H54 (cell line): ENCODE measurements around the gene OSBPL5.

Experiments used
- DNase-seq: peaks from one replicate; pipeline ENCODE4 v3.0.0; 2011; ENCODE audit warnings: low spot score, mixed read lengths; ENCODE audit not compliant: insufficient read length
- FAIRE-seq: peaks from 3 replicates; lab custom pipeline; 2011; peaks lifted over from hg19 to GRCh38; lab: Jason Lieb, UNC
- POLR2A ChIP-seq: IDR thresholded peaks from 2 replicates; pipeline ENCODE4 v1.6.1; 2011; ENCODE audit warnings: low read depth, mild to moderate bottlenecking, low read length

The OSBPL5 gene

DNA sequence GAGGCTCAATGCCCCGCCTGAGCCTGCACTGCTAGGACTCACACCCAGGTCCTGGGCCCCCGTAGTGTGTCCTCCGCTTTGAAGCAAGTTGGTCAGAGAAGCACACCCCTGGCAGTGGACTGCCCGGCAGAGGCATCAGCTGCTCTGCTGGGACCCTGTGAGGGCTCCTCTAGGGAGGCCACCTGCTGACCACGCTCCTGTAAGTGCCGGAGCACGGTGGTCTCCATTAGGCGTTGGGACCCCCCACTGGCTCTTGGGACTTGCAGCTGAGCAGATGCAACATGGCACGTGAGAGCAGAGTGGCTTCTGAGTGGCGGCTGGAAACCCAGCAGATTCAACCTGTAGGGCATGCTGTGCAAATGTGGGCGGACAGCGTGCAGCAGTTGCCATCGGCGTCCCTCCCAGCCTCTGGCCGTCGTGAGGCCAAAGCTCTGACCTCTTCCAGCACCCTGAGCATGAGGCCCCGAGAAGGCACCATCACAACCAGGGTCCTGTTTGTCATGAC, 36.6 kb upstream of the OSBPL5 start:
- FAIRE-seq (no peak), DNase-seq (no peak)
- no peak for TF ChIP-seq POLR2A

DNA sequence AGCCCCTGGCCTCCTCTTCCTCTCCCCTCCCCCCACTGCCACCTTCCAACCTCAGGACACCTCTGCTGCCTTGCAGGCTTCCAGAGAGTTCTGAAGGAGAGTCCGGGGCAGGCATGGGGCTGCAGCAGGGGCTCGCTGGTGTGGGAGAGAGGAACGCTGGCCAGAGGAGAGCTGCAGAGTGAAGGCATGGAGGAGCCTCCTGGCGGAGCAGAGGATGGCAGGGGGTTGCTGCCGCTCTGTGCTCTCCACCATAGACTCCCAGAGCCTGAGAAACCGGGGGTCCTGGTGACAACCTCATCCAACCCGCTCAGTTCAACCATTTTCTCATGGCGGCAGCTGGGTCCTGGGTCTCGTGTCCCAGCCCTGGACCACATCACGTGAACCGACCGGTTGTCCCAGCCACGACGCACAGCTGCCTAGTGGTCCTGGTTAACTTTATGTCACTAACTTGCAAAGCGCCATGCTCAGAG, 36.0 kb upstream of the OSBPL5 start:
- no peak for FAIRE-seq
- TF ChIP-seq POLR2A = no peak
- no peak for DNase-seq

DNA sequence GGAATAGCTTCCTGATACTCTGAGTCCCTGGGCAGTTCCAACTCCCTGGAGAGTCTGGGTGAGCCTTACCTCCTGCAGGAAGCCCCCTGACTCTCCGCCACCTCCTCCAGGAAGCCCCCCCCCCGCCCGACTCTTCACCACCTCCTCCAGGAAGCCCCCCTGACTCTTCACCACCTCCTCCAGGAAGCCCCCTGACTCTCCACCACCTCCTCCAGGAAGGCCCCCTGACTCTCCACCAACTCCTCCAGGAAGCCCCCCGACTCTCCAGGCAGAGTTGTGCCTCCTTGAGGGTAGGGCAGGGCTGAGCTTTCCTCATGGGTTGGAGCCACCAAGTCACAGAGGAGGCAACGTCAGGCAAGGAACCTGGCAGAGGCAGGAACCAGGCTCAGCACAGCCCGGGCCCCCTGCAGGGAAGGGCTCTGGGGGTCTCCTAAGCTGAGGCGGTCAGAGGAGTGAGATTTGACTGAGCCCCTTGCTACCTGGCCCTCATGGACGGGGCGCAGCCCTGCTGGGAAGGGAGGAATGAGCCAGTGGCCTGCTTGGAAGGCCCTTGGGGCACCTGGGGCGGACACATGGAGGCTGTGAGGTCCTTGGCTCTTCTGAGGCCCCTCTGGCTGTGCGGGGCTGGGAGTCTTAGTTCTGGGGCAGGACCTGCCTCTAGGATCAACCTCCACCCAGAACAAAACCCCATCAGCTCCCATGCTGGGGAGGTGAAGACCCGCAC, 35.4 kb upstream of the OSBPL5 start:
- TF ChIP-seq POLR2A = no peak
- FAIRE-seq = no peak
- no peak for DNase-seq

DNA sequence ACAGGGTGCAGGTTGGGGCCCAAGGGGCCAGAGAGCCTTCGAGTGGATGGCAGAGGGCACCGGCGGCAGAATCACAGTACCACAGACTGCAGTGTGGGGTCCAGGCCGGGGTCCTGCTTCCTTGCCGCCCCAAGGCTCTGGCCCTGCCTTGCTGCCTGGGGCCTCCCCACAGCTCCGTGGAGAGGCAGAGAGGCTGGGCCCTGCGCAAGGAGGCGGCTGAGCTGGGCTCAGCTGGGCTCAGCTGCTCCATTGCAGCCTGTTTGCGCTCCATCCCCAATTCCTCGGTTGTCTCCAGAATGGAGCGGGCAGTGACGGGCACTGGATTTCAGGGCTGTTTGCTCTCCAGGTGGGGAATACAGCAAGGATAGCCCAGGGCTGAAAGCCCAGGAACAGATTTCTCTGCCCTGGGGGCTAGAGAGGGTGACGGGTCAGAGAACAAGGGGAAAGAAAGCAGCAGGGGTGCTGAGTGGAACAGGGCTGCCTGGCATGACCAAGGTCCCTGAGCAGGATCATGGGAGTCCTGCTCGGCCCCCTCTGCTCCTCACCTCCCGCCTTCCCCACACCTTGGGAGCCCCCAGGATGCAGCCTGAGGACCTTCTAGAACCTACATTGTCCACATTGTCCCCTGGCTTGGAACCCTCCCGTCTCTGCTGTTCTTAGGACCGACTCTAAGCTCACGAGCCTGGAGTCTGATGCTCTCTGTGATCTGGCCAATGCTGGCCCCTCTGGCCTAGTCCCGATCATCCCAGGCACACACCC, 34.6 kb upstream of the OSBPL5 start:
- DNase-seq (no peak), FAIRE-seq (no peak)
- no peak for TF ChIP-seq POLR2A

DNA sequence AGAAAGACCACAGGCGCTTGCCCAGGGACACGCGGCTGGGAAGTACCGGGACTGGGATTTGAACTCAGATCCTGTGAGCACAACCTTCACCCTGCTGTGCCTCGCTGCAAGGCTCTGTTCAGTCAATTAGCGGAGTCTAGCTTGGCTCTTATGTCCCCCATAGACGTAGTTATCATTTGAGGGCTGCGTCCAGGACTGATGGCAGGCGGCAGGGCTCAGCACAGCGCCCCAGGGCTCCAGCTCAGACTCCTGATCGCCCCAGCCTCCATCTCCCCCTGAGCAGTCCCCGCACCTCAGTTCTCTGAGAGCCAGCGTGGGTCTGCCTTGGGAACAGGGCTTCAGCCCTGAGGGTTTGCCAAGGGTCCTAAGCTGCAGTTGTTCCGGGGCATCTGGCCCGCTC, 33.7 kb upstream of the OSBPL5 start:
- no peak for FAIRE-seq
- DNase-seq = no peak
- no peak for TF ChIP-seq POLR2A

DNA sequence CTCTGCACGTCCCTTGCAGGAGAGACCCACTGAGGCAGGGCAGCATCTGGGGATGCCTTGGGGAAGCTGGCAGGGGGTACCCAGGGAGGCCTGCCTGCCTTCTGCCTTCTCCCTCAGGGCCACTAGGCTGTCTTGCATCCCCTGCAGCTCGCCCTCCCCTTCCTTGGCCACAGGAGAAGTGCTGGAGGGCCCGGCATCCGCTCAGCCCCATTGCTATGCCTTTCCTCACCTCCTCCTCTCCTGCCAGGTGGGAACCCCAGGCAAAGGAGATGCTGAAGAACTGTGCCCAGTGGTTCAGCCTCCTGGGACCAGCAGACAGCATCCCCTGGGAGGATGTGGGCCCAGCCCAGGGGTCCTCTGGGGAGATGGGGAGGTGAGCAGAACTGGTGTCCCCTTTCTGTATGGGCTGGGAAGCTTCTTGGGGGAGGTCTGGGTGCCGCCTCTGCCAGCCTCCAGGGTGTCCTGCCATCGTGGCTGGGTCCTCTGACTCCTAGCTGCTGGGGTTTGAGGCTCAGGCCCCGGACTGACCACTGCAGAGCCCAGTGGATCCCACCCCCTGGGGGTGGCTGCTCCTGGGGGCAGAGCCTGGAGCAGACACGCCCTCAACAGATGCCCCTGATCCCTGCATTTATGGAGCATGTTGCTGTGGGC, 32.9 kb upstream of the OSBPL5 start:
- TF ChIP-seq POLR2A = no peak
- DNase-seq = no peak
- no peak for FAIRE-seq

DNA sequence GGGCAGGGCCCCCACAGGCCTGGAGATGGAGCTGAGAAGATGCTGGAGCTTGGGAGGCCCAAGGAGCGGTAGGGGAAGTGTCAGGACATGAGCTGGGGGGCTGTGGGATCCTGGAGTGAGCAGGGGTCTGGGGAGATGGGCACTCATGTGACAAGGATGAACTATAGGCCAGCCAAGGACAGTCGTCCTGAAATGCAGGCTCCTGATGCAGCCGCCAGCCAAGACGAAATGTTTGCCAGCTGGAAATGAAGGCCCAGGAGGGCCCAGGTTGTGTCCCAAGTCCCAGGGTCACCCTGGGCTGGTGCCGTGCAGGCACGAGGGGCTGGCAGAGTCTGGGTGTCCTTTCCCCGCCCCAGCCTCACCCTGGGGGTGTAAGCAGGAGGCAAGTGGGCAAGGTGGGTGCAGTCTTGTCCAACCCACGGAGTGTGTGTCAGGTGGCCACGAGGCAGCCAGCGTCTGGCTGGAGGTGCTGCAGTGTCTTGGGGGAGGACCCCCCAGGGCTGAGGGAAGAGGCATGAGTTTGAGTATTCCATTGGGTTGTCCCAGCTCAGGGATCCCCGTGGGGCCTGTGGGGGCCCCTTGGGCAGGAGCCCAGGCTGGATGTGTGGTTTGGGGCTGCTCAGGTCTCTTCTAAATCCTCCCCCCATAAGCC, 32.1 kb upstream of the OSBPL5 start:
- TF ChIP-seq POLR2A = no peak
- FAIRE-seq (no peak), DNase-seq (no peak)

DNA sequence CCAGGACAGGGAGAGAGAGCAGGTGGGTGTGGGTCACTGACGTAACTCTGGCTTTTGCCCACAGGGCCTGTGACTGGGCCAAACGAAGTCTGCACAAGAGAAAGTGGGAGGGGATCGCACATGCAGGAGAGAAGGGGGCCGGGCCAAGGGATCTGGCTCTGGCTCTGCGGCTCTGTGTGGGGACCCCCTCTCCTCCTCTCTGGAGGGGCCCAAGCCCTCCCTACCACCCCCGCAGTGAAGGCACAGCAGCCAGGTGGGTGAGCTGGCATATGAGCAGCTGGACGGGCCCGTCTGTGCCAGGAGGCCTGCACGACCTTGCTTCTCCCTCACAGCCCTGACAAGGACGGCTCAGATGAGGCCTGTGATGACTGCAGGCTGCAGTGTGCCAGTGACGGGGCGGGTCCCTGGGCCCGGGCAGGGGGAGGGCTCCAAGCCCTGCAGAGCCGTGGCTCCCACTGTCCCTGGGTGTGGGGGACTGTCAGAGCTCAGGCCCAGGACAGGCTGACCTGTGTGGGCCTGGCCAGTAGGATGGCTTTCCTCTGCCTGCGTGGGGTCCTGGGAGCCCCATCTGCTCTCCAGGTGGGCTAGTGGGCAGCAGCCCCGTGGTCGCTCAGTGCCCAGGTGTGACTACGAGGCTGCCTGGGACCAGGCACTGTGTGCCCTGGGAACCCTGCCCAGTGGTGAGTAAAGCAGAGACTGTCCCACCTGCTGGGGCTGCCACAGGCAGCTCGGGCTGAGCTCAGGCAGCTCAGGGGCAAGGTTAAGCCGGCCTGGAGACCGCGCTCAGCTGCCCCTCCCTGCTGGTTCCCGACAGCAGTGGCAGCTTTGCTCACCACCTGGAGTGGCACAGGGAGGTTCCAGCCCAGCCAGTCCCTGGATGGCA, 31.3 kb upstream of the OSBPL5 start:
- no peak for TF ChIP-seq POLR2A
- FAIRE-seq (no peak), DNase-seq (no peak)

DNA sequence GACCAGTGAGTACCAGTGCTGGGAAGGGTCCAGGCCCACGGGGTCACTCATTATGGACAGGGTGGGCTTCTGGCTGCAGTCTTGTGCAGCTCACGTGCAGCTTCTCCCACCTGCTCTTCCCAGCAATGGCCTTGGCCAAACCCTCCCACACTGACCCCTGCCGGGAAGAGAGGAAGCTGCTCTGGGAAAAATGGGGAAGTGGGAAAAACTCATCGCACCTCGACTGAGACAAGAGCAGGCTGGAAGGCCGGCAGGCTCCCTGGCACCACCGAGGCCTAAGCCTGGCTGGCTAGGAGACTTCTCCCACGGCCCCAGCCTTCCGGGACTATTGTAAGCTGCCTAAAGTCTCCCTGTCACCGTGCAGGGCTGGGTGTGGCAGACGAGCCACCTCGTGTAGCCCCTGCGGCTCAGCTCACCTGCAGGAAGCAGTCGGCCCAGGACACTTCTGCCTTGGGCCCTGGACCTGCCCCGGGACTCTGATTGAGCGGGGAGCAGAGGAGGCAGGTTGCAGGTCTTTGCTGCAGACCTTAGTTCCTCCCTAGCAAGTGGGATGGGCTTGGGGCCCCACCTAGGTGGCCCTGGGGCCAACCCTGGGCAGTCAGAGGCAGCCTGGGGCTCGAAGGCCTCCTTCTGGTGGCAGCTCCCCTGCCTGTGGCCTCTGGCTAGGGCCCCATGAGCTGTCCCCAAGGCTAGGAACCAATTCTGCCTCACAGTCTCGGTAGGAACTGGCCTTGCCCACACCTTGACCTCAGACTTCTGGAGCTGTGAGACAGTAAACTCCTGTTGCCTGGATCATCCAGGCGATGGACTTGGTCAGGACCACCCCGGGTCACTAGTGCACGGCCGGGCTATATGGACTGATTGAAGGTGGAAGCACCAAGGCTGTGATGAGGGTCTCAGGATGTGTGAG, 30.4 kb upstream of the OSBPL5 start:
- DNase-seq (no peak), FAIRE-seq (no peak)
- no peak for TF ChIP-seq POLR2A

DNA sequence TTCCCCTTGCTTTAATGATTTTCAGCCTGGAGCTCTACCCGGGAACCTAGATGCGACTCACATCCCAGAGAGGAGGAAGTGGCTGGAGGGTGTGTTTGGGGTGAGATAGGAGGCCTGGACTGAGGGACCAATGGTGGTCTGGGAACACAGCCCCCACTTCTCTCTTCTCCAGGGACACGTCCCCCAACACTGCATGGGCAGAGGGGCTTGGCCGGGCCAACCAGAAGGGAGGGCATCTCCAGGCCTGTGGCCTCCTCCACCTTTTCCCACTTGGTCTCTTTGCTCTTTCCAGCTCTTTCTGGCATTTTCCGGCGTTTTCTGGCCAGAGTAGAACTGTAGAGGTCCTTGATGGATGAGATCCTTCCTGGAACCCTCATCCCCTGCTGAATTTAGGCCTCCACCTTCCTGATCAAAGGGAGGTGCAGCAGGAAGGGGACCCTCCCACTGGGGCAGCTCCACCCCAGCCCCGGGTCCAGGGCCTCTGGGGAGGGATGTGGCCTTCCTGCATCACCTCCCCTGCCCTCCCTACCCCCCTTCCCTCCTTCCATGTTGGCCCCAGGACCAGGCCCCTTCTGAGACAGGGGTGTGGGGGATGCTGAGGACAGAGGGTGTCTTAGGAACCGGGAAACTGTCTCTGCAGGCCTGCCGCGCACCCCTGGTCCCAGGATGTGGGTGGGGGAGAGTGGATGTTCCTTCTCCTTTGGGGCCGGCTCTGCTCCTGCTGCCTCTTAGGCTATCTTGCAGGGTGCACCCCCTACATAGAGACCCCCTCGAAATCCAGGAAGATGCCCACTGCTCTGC, 29.1 kb upstream of the OSBPL5 start:
- TF ChIP-seq POLR2A = no peak
- DNase-seq = no peak
- no peak for FAIRE-seq

DNA sequence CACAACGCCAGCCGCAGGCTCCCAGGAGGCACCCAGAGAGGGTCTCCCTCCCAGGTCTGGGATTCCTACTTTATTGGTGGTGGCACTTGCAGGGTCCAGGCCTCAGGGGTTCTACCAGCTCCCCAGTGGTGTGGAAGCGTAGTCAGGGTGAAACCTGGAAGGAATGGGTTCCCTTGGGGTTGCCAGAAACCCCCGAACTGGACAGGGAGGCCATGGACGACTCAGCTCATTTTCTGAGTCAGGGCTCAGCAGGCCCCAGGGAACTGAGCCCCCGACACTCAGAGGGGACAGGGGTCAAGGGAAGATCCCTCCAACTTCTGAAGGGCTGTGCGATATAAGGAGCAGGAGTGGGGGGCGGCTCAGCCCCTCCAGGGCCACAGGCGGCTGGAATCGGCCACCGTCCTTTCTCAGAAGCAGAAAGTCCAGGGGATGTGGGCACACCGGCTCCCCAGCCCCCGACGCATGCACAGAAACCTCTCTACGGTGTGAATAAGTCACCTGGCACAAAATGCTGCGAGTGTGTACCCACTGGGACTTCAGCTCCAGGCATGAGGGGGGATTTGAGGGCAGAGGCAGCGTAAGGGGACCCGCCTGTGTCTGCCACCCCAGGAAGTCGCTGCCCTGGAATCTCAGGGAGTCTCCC, 28.4 kb upstream of the OSBPL5 start:
- DNase-seq (no peak), FAIRE-seq (no peak)
- no peak for TF ChIP-seq POLR2A
